IPS-18c (cell line): ENCODE data around the gene FGF7.
"Not testable (repeated sequence)": the region's sequence is repeated elsewhere in the genome, so short reads cannot be mapped to it uniquely, and the experiment has no call there.

Experiments
- H3K4me3 ChIP-seq: 2 replicates; pipeline ENCODE4 v1.7.0; 2013; ENCODE audit warnings: low read depth, mild to moderate bottlenecking, low read length, moderate library complexity; ENCODE audit not compliant: insufficient read depth
- H3K9me3 ChIP-seq: one replicate; pipeline ENCODE4 v1.6.1; 2013; ENCODE audit warnings: mild to moderate bottlenecking, low read length, moderate library complexity; ENCODE audit not compliant: control insufficient read depth, insufficient read depth

Gene FGF7

GRCh38 chr15:49423021-49423420 is at the start of gene FGF7:
Gene FGF7 (plus strand): TSS chr15:49423242. CDS start chr15:49424298, 1,056 bp downstream.
- no peak within 1 kb of the TSS for H3K4me3 ChIP-seq

GRCh38 chr15:49379996-49380395 is 43.0 kb upstream of the FGF7 start:
- Histone ChIP-seq H3K9me3 (no peaks in the 10 kb centered on the region), H3K4me3 (no peak overlapping the region)

More at GRCh38 chr15:49423021-49423420, at the start of gene FGF7:
- H3K9me3 ChIP-seq: no peaks in the 10 kb centered on the region

DNA sequence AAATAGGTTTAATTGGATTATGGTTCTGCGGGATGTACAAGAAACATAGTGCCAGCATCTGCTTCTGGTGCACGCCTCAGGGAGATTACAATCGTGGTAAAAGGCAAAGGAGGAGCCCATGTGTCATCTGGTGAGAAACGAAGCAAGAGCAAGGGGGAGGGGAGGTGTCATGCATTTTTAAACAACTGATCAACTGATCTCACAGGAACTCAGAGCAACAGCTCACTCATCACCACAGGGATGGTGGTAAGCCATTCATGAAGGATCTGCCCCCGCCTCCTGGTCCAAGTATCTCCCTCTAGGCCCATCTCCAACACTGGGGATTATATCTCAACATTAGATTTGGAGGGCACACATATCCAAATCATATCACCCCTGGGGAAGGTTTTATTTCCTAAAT is 42.1 kb upstream of the FGF7 start:
- no peaks in the 10 kb centered on the region for H3K9me3 ChIP-seq
- no peak overlapping the region for H3K4me3 ChIP-seq

DNA sequence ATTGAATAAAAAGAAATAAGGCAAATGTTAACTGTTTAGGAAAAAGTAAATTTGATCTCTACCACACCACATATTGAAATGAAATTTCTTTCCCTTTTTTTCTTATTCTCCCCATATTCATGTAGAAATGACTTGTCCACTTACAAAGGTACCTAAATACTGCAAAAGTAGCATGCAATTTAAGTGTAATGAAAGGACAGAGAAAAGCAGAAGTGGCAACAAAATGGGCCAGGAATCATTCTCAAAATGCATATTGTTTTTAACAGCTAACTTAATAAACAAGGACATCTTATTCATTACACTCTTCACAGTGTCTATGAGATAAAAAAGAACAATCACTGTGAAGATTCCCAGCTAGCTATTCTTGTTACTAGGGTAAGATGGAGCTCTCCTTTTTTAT is 40.6 kb upstream of the FGF7 start:
- Histone ChIP-seq H3K4me3 (no peak overlapping the region), H3K9me3 (no peaks in the 10 kb centered on the region)

GRCh38 chr15:49383266-49383665 is 39.8 kb upstream of the FGF7 start:
- no peaks in the 10 kb centered on the region for H3K9me3 ChIP-seq
- H3K4me3 ChIP-seq: no peak overlapping the region

- H3K4me3 ChIP-seq: no peak overlapping the region
- no peaks in the 10 kb centered on the region for H3K9me3 ChIP-seq
Measured at GRCh38 chr15:49387471-49387870, 35.6 kb upstream of the FGF7 start.

DNA sequence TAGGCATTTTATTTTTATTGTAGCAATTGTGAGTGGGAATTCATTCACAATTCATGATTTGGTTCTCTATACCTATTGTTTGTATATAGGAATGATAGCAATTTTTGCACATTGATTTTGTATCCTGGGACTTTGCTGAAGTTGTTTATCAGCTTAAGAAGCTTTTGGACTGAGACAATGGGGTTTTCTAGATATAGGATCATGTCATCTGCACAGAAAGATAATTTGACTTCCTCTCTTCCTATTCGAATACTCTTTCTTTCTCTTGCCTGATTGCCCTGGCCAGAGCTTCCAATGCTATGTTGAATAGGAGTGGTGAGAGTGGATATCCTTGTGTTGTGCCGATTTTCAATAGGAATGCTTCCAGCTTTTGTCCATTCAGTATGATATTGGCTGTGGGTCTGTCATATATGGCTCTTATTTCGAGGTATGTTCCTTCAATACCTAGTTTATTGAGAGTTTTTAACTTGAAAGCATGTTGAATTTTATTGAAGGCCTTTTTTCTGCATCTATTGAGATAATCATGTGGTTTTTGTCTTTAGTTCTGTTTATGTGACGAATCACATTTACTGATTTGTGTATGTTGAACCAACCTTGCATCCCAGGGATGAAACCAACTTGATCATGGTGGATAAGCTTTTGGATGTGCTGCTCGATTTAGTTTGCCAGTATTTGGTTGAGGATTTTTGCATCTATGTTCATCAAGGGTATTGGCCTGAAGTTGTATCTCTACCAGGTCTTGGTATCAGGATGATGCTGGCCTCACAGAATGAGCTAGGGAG is 20.3 kb upstream of the FGF7 start:
- not testable (repeated sequence) for H3K9me3 ChIP-seq, H3K4me3 ChIP-seq

DNA sequence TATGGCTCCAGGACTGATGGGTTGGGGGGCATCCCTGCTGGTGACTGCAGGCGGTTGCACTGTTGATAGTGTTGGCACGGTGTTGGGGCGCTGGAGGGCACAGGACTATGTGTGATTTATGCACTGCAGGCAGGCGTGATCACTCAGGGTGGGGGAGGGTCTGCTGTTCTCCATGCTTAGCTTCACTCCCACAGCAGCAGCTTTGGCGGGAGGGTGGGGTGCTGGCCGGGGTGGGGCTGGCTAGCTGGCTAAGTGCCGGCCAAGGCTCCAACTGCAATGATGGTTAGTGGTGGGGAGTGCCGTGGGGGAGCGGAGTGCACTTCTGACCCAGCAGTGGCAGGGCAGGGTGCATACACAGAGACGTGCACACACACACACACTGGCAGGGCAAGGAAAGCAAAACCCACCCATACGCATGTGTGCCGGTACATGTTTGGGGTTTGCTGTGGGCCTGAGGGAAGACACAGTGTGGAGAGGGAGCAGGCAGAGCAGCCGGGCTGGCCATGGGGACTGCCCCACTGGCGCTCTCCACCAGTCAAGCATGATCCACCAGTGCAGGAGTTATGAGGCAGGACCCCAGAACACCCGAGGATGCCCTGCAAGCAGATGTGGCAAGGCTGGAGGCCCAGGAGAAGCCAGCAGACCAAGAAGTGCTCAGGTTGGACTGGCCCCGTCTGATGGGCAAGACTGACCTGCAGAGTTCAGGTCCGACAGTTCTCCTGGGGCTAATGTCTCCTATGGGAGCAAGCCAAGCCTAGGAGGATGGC is 16.5 kb upstream of the FGF7 start:
- no peaks in the 10 kb centered on the region for H3K9me3 ChIP-seq
- no peak overlapping the region for H3K4me3 ChIP-seq

DNA sequence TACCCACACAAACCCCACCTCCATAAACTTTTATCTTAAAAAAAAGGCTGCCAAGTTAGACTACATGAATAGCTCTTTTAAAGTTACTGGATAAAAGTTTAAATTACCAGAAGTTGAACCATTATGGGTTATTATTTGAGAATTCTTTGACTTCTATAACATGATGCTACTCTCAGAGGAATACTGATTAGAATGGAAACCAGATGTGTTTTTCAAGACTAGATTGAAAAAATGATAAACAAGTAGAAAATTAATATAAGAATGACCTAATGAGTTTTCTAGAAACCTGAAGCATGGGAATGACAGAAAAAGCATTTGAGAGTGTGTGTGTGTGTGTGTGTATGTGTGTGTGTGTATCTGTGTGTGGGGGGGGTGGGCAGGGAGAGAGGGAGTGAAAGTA is 12.4 kb upstream of the FGF7 start:
- no peak overlapping the region for H3K4me3 ChIP-seq

GRCh38 chr15:49412797-49413196 is 10.2 kb upstream of the FGF7 start:
- H3K4me3 ChIP-seq: no peak overlapping the region
- H3K9me3 ChIP-seq: no peaks in the 10 kb centered on the region

More for the DNA sequence above, 12.4 kb upstream of the FGF7 start:
- H3K9me3 ChIP-seq: no peaks in the 10 kb centered on the region

DNA sequence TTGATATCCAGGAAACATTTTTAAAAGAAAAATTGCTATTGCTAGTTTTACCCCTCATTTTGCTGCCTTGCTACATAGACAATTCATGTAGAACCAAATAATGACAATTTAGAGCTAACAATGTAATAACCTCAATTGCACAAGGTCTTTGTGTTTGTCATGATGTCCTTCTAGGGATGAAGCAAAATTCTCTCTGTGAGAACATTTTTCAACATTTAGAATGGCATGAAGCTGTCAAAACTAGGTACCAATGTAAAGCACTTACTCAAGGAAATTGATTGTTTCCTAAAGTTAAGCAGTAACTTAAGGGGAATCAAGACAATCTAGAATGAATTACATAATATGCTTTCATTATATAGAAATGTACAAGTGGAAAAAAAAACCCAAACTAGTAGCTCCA is 7.9 kb upstream of the FGF7 start:
- H3K4me3 ChIP-seq: no peak overlapping the region
- no peaks in the 10 kb centered on the region for H3K9me3 ChIP-seq

DNA sequence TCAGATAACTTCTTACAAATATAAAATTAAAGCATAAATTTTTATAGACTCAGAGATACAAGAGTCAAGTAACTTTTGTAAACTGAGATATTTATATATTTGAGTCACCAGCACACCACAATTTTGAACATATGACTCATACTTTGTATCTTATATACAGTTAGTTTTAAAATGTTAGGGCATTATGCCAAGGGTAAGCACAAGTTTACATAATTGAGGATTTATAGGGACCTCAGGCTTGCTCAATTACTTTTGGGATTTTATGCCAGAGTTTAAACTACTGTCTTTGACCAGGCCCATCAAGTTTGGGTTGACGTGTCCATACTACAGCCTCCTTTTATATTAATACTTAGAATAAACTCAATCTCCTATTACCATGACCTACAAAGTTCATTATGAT is 7.4 kb upstream of the FGF7 start:
- Histone ChIP-seq H3K9me3 (no peaks in the 10 kb centered on the region), H3K4me3 (no peak overlapping the region)

GRCh38 chr15:49418811-49419210 is 4.2 kb upstream of the FGF7 start:
- no peak overlapping the region for H3K4me3 ChIP-seq

DNA sequence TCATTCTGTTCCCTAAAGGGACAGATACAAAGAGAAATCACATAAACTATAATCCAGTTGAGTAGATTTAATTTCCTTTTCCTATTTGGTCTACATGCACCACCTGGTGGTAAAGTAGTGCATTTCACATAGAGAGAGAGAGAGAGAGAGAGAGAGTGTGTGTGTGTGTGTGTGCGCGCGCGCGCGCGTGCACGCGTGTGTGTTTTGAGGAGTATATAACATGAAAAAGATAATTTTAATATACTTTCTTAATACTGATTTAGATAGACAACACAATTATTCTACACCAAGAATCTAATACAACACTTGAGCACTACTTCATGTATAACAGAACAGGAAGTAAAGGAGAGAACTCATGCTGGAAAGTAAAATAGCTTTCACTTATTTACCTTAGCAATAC is 1.1 kb upstream of the FGF7 start:
- Histone ChIP-seq H3K9me3 (no peaks in the 10 kb centered on the region), H3K4me3 (no peak overlapping the region)

More at GRCh38 chr15:49418811-49419210, 4.2 kb upstream of the FGF7 start:
- no peaks in the 10 kb centered on the region for H3K9me3 ChIP-seq

- H3K4me3 ChIP-seq: no peak overlapping the region
Measured at GRCh38 chr15:49423901-49424550, 984 bp downstream of the FGF7 start.

GRCh38 chr15:49424954-49425353 is 1.9 kb downstream of the FGF7 start:
- Histone ChIP-seq H3K9me3 (no peaks in the 10 kb centered on the region), H3K4me3 (no peak overlapping the region)

More at GRCh38 chr15:49423901-49424550, 984 bp downstream of the FGF7 start:
- no peaks in the 10 kb centered on the region for H3K9me3 ChIP-seq

- H3K4me3 ChIP-seq: no peak overlapping the region
- no peaks in the 10 kb centered on the region for H3K9me3 ChIP-seq
Measured at GRCh38 chr15:49427372-49427771, 4.3 kb downstream of the FGF7 start.
